Cardiac muscle cell (in vitro differentiated cells and primary cell): ENCODE measurements around the gene RNF213. TPM values are rescaled to one million over a fixed set of nuclear protein-coding genes. Genes with fewer than 3 reads are reported as not detected.

Source experiments
- DNase-seq, 2 donors: peaks; one replicate each; pipeline versions ENCODE4 v3.0.0 to v3.0.0-alpha.2; 2010 to 2017; ENCODE audit warnings: low read depth in 1 of 2, low spot score in 1 of 2
- H3K27ac ChIP-seq: fragments of 200-600 bp; sonication (generic); 2 replicates; pipeline ENCODE4 v1.5.1; 2016
- H3K27me3 ChIP-seq: fragments of 200-600 bp; sonication (generic); 2 replicates; pipeline ENCODE4 v1.6.0; 2016; ENCODE audit warnings: control low read depth
- H3K36me3 ChIP-seq: fragments of 200-600 bp; sonication (generic); 2 replicates; pipeline ENCODE4 v1.5.1; 2016; ENCODE audit warnings: control low read depth
- H3K4me1 ChIP-seq: fragments of 200-600 bp; sonication (generic); 2 replicates; pipeline ENCODE4 v1.8.1; 2017; ENCODE audit warnings: low read depth, mild to moderate bottlenecking, mixed run types
- H3K4me3 ChIP-seq: fragments of 200-600 bp; sonication (generic); 2 replicates; pipeline ENCODE4 v1.5.1; 2016; ENCODE audit warnings: mild to moderate bottlenecking
- H3K9me3 ChIP-seq: fragments of 200-600 bp; sonication (generic); 2 replicates; pipeline ENCODE4 v1.5.1; 2017; ENCODE audit warnings: low read depth, mild to moderate bottlenecking, control low read depth
- CTCF ChIP-seq: IDR thresholded peaks from 2 replicates; pipeline ENCODE4 v1.5.1; 2012; ENCODE audit warnings: low read depth, mild to moderate bottlenecking, low read length
- polyA plus RNA-seq: library from polyadenylated mRNA; unstranded; fragments of >200 nt; fragmentation: Nextera tagmentation; extraction: Ambion mirVana; gene quantifications from 2 replicates; pipeline ENCODE4 v1.2.1, GENCODE V29; 2016
- total RNA-seq: library from RNA; depleted of rRNA; stranded (reverse); fragments of >200 nt; gene quantifications from 2 replicates; pipeline ENCODE4 v1.2.3, GENCODE V29; 2016

Gene RNF213
- total and polyA plus RNA-seq, 2 experiments from 2014 or later, result 11.5 to 24.9 TPM

- DNase-seq, result no peak
- Histone ChIP-seq H3K4me1 (no peaks in the 10 kb centered on the region), H3K4me3 (no peak overlapping the region), H3K27me3 (no peaks in the 10 kb centered on the region), H3K36me3 (peaks cover 5% of the 10 kb centered on the region), H3K9me3 (no peaks in the 10 kb centered on the region), H3K27ac (no peak overlapping the region)
- TF ChIP-seq CTCF, result no peak
These were observed 57.5 kb downstream of the RNF213 start for GRCh38 chr17:80318166-80318565.

GRCh38 chr17:80319262-80319998 is 58.8 kb downstream of the RNF213 start:
- H3K9me3 ChIP-seq, result no peaks in the 10 kb centered on the region
- no peak overlapping the region for H3K27ac ChIP-seq
- H3K4me1 ChIP-seq, result no peaks in the 10 kb centered on the region
- no peaks in the 10 kb centered on the region for H3K27me3 ChIP-seq
- H3K36me3 ChIP-seq, result peaks cover 5% of the 10 kb centered on the region
- no peak for TF ChIP-seq CTCF
- H3K4me3 ChIP-seq, result no peak overlapping the region
- DNase-seq, result no peak

DNA sequence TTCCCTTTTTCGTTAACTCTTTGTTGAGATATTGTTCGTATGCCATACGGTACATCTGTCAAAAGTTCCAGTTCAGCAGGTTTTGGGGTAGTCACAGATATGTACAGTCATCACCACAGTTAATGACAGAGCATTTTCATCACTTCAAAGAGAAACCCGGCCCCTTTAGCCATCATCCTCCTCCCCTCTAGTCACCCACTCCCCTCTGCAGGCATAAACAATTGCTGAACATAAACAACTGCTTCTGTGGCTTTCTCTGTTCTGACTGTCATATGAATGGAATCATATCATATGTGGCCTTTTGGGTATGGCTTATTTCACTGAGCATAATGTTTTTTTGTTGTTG is 59.3 kb downstream of the RNF213 start:
- peaks cover 5% of the 10 kb centered on the region for H3K36me3 ChIP-seq

DNA sequence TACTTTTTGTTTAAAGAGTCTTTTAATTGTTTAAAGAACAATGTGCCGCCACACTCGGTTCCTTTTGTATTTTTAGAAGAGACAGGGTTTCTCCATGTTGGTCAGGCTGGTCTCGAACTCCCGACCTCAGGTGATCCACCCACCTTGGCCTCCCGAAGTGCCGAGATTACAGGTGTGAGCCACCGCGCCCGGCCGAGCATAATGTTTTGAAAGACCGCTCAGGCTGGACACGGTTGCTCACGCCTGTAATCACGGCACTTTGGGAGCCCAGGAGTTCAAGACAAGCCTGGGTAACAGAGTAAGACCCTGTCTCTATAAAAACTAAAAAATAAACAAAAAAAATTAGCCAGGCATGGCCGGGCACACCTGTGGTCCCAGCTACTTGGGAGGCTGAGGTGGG is 59.8 kb downstream of the RNF213 start:
- DNase-seq, result no peak
- Histone ChIP-seq H3K27ac (no peak overlapping the region), H3K4me3 (no peak overlapping the region), H3K9me3 (no peaks in the 10 kb centered on the region), H3K36me3 (peaks cover 5% of the 10 kb centered on the region), H3K27me3 (no peaks in the 10 kb centered on the region), H3K4me1 (no peaks in the 10 kb centered on the region)
- no peak for TF ChIP-seq CTCF

More for the DNA sequence above, 59.3 kb downstream of the RNF213 start:
- Histone ChIP-seq H3K4me1 (no peaks in the 10 kb centered on the region), H3K27ac (no peak overlapping the region), H3K4me3 (no peak overlapping the region), H3K9me3 (no peaks in the 10 kb centered on the region), H3K27me3 (no peaks in the 10 kb centered on the region)
- TF ChIP-seq CTCF, result no peak
- no peak for DNase-seq

- no peak for DNase-seq
- Histone ChIP-seq H3K27me3 (no peaks in the 10 kb centered on the region), H3K36me3 (peaks cover 5% of the 10 kb centered on the region), H3K4me3 (no peak overlapping the region), H3K27ac (no peak overlapping the region), H3K9me3 (no peaks in the 10 kb centered on the region), H3K4me1 (no peaks in the 10 kb centered on the region)
- no peak for TF ChIP-seq CTCF
These were observed 62.2 kb downstream of the RNF213 start for GRCh38 chr17:80322864-80323263.

DNA sequence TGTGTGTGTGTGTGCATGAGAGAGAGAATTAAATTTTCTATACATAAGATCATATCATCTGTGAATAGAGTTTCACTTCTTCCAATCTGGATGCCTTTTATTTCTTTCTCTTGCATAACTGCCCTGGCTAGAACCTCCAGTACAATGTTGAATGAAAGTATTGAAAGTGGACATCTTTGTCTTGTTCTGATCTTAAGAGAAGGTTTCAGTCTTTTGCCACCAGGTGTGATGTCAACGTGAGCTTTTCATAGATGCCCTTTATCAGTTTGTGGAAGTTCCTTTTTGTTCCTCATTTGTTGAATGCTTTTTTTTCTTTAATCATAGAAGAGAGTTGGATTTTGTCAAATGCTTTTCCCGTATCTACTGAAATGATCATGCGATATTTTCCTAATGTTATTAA is 63.3 kb downstream of the RNF213 start:
- Histone ChIP-seq H3K36me3 (peaks cover 8% of the 10 kb centered on the region), H3K27ac (no peak overlapping the region), H3K9me3 (no peaks in the 10 kb centered on the region), H3K27me3 (no peaks in the 10 kb centered on the region), H3K4me1 (no peaks in the 10 kb centered on the region), H3K4me3 (no peak overlapping the region)
- DNase-seq, result no peak
- no peak for TF ChIP-seq CTCF
